GM21515 (cell line): ENCODE data around the gene NME1.

ENCODE experiments used
- ATAC-seq: cut with Tn5 transposase; IDR thresholded peaks from one replicate; pipeline ENCODE4 v1.9.1; 2021; ENCODE audit not compliant: unreplicated experiment

Gene NME1

DNA sequence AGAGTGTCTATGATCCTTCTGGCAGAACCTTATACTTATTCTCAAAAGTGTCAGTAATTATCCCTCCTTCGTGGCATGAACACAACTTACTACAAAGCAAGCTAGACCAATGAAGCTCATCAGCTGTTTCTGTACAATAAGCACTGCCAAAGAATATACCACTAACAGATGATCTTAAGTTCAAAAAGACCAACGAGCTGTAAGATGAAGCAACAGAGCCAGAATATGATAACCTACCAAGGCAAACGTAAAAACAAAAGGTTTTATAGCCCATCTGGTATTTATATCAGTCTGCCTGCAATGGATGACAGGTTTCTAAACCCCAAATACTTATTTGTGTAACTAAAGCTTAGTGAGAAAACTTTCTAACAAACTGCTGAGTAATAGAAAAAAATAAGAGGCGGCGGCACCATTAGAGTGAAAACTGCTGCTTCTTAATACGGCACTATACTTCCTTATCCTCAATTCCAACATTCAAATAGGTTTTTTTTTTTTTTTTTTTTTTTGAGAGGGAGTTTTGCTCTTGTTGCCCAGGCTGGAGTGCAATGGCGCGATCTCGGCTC lies 35.0 kb downstream of the NME1 start:
- ATAC-seq = no peak

DNA sequence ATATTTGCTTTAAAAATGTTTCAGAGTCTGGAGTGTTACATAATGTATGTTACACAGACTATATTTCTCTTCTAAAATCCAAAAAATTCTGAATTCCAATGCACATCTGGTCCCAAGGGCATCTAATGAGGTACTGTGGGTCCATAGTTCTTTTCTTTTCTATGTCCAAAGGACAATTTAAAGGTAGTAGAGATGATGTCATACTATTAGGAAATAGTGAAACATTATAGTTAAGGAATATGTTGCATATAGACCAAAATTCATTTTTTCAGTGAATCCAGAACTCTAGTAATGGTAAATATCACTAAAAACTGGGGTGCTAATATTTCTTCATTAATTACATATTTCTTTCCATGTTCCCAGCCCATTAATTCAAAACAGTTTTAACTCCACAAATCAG lies 35.8 kb downstream of the NME1 start:
- ATAC-seq = no peak

DNA sequence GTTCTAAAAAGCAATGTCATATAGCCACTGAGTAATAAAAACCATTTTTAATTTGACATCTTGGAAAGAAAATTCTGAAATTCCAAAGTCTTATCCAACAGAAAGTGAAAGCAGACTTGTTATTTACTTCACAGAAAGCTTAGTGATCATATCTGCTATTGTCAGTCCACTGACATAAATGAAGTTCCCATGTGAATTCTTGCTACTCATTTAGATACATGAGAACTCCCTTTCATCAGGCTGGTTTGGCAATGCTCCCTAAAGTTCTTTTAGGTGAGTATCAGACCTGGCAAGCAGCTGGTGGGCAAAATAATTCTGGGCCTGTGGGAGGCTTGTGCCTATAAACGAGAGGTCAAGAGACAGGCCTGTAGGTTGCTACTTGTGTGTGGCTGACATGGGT lies 36.3 kb downstream of the NME1 start:
- ATAC-seq = no peak

DNA sequence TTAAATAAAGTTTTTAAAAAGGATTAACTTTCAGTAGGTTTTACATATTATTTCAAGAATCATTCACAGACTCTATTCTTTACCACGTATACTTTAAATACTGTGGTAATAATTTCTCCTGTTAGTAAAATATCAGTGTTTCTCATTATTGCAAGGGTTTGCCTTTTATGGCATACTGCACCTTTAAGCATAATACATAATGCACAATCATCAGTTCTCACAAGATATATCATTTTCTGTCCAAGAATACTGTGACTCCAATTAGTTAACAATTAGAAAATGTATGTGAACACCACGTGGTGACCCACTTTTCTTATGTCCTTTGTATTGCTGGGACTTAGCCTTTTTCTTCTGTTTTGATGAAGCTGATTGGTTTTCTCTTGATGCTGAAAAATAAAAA lies 38.5 kb downstream of the NME1 start:
- ATAC-seq = no peak

DNA sequence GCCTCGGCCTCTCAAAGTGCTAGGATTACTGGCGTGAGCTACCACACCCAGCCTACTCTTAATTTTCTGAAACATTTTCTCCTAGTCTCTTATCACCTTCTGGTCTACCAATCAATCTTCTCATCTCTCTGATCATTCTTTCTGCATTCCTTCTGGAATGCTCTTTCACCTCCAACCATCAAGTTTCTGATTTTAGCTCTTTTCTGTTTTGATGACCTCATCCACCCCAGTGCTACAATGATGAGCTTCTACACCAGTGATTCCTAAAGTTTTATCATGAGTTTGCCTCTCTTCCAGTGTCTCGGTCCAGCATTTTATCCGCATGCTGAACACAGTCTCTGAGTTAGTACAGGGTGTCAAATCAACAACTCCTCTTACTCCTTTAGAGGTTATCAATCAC lies 44.4 kb downstream of the NME1 start:
- no peak for ATAC-seq

DNA sequence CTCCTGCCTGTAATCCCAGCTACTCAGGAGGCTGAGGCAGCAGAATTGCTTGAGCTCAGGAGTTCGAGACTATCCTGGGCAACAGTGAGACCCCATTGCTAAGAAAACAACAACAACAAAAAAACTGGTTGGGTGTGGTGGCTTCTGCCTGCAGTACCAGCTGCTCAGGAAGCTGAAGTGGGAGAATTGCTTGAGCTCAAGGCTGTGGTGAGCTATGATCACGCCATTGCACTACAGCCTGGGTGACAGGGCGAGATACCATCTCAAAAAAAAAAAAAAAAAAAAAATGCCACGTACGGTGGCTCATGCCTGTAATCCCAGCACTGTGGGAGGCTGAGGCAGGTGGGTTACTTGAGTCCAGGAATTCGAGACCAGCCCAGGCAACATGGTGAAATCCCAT lies 46.9 kb downstream of the NME1 start:
- no peak for ATAC-seq

DNA sequence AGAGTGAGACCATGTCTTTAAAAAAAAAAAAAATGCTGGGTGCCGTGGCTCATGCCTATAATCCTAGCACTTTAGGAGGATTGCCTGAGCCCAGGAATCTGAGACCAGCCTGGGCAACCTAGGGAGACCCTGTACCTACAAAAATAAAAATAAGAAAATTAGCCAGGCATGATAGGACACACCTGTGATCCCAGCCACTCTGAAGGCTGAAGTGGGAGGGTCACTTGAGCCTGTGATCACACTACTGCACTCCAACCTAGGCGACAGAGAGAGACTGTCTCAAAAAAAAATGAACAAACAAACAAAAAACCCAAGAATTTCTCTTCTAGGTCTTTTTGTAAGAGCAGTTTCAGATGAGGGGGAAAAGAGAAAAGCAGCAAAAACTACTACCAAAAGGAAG lies 47.5 kb downstream of the NME1 start:
- no peak for ATAC-seq

DNA sequence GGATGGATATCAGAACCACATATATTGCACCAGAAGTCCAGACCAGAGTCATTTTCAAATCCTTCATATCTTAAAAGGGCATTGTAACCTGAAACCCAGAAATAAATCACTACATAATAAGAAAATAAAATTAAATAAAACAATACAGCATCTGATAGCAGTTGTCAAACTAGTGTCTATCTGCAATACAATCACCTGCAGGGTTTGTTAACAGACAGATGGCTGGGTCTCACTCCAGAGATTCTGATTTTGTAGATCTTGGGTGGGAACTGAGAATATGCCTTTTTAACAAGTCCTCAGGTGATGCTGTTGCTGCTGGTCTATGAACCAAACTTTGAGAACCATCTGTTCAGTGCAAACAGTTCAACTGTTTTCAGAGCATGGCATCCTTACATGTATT lies 50.5 kb downstream of the NME1 start:
- ATAC-seq = no peak
